ENCODE results near the gene WDR27.

Gene WDR27

GRCh38 chr6:169454872-169455204 lies 247.0 kb downstream of the WDR27 start:
- TF ChIP-seq EZH2phosphoT487 (IDR thresholded peaks at IDR 0.05; ENCODE audit: borderline replicate concordance), result no peak
- Histone ChIP-seq H3K4me1 (ENCODE audit: insufficient read depth, low read length, poor library complexity, severe bottlenecking) (no peaks in the 10 kb centered on the region), H3F3A (ENCODE audit: low read depth) (no peaks in the 10 kb centered on the region)

DNA sequence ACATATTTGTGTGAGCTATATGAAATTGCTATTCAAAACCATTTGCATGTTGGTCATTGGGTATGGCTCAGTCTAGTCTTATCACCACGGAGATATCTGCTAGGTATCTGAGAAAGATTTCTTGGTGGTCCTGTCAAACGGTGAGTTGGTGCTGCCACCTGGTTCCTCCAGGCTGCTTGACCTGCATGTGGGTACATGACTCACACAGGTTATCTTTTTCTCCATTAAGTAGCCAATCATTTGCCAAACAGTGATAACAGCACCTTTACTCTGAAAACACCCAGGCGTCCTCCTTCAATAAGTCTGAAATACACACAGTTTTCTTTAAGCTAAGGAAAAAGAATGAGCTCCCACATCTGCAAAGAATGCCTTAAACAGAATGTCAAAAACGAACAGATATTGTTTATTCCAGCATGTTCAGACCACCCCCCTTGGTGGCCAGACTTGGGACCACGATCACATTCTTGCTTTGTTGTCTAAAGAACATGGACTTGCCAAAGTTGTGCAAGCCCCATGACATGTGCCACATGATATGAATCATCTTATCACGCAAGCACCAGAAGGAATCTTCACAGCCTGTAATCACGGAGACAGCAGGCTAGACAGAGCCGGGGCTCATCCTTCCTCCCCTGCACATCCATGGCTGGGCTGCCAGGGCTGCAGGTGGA lies 247.5 kb downstream of the WDR27 start:
- Histone ChIP-seq H3K36me3 (ENCODE audit: insufficient read depth, low read length) (no peaks in the 10 kb centered on the region), H3K79me2 (ENCODE audit: insufficient read depth, low read length) (no peaks in the 10 kb centered on the region), H2AFZ (ENCODE audit: low read length) (no peak overlapping the region), H3K4me3 (ENCODE audit: low read length, poor library complexity, severe bottlenecking) (no peak overlapping the region), H4K20me1 (ENCODE audit: insufficient read depth, low read length, poor library complexity, severe bottlenecking) (no peaks in the 10 kb centered on the region), H3K27me3 (ENCODE audit: insufficient read depth, low read length, poor library complexity, severe bottlenecking) (no peaks in the 10 kb centered on the region), H3K4me1 (ENCODE audit: insufficient read depth, low read length, poor library complexity, severe bottlenecking) (no peaks in the 10 kb centered on the region), H3K9ac (ENCODE audit: low read depth, low read length, poor library complexity, severe bottlenecking) (no peak overlapping the region), H3K4me2 (ENCODE audit: low read depth, low read length, poor library complexity, severe bottlenecking) (no peak overlapping the region), H3K9me2 (replicated peaks; ENCODE audit: low read depth, low read length) (no peaks in the 10 kb centered on the region; the same call in 1 of the 2 replicates), H3F3A (ENCODE audit: low read depth) (no peaks in the 10 kb centered on the region), H3K9me3 (ENCODE audit: insufficient read depth, low read depth, low read length) (peaks cover 19% of the 10 kb centered on the region; the same call in 1 of the 2 replicates)
- no peak for TF ChIP-seq CTCF (conservative IDR thresholded peaks at IDR 0.05; ENCODE audit: low read length)
- TF ChIP-seq EZH2phosphoT487 (IDR thresholded peaks at IDR 0.05; ENCODE audit: borderline replicate concordance), result no peak

More at GRCh38 chr6:169454872-169455204, 247.0 kb downstream of the WDR27 start:
- H3K27me3 ChIP-seq (ENCODE audit: insufficient read depth, low read length, poor library complexity, severe bottlenecking), result no peaks in the 10 kb centered on the region
- no peak overlapping the region for H3K9ac ChIP-seq (ENCODE audit: low read depth, low read length, poor library complexity, severe bottlenecking)
- no peak overlapping the region for H2AFZ ChIP-seq (ENCODE audit: low read length)
- H3K4me2 ChIP-seq (ENCODE audit: low read depth, low read length, poor library complexity, severe bottlenecking), result no peak overlapping the region
- no peak overlapping the region for H3K4me3 ChIP-seq (ENCODE audit: low read length, poor library complexity, severe bottlenecking)
- peaks cover 19% of the 10 kb centered on the region; the same call in 1 of the 2 replicates for H3K9me3 ChIP-seq (ENCODE audit: insufficient read depth, low read depth, low read length)
- no peaks in the 10 kb centered on the region for H4K20me1 ChIP-seq (ENCODE audit: insufficient read depth, low read length, poor library complexity, severe bottlenecking)
- H3K79me2 ChIP-seq (ENCODE audit: insufficient read depth, low read length), result no peaks in the 10 kb centered on the region
- no peaks in the 10 kb centered on the region; the same call in 1 of the 2 replicates for H3K9me2 ChIP-seq (replicated peaks; ENCODE audit: low read depth, low read length)
- no peaks in the 10 kb centered on the region for H3K36me3 ChIP-seq (ENCODE audit: insufficient read depth, low read length)

- Histone ChIP-seq H3K79me2 (ENCODE audit: insufficient read depth, low read length) (no peaks in the 10 kb centered on the region), H4K20me1 (ENCODE audit: insufficient read depth, low read length, poor library complexity, severe bottlenecking) (no peaks in the 10 kb centered on the region), H3K4me2 (ENCODE audit: low read depth, low read length, poor library complexity, severe bottlenecking) (no peak overlapping the region), H3K4me1 (ENCODE audit: insufficient read depth, low read length, poor library complexity, severe bottlenecking) (no peaks in the 10 kb centered on the region), H3K9me2 (replicated peaks; ENCODE audit: low read depth, low read length) (no peaks in the 10 kb centered on the region; the same call in 1 of the 2 replicates), H3K27me3 (ENCODE audit: insufficient read depth, low read length, poor library complexity, severe bottlenecking) (no peaks in the 10 kb centered on the region), H3K9me3 (ENCODE audit: insufficient read depth, low read depth, low read length) (peaks cover 19% of the 10 kb centered on the region; the same call in 1 of the 2 replicates), H3K4me3 (ENCODE audit: low read length, poor library complexity, severe bottlenecking) (no peak overlapping the region), H3F3A (ENCODE audit: low read depth) (no peaks in the 10 kb centered on the region), H2AFZ (ENCODE audit: low read length) (no peak overlapping the region), H3K36me3 (ENCODE audit: insufficient read depth, low read length) (no peaks in the 10 kb centered on the region), H3K9ac (ENCODE audit: low read depth, low read length, poor library complexity, severe bottlenecking) (no peak overlapping the region)
- TF ChIP-seq CTCF (conservative IDR thresholded peaks at IDR 0.05; ENCODE audit: low read length), result no peak
Measured at GRCh38 chr6:169452869-169453620, 248.8 kb downstream of the WDR27 start.

Measured in Loucy (cell line).